HEK293T (cell line): ENCODE results near the gene CILP2.

Source experiments
- CTCF ChIA-PET: fragments of 350-600 bp; formaldehyde crosslinking; extraction: SDS; loops from one replicate; lab custom pipeline; 2021; ENCODE audit warnings: antibody characterized with exemption, inconsistent platforms; lab: Yijun Ruan, JAX
- POLR2A ChIA-PET: fragments of 350-600 bp; formaldehyde crosslinking; extraction: SDS; loops from one replicate; lab custom pipeline; 2020; ENCODE audit warnings: antibody characterized with exemption, inconsistent platforms; lab: Yijun Ruan, JAX
- DNase-seq: peaks from one replicate; pipeline ENCODE4 v3.0.0; 2012; ENCODE audit warnings: mixed read lengths; ENCODE audit errors: extremely low spot score
- ARNT ChIP-seq: fragments of 450-650 bp; IDR thresholded peaks from 2 replicates; pipeline ENCODE4 v1.6.1; 2017; ENCODE audit warnings: mild to moderate bottlenecking
- BHLHE40 ChIP-seq: fragments of 450-650 bp; IDR thresholded peaks from 2 replicates; pipeline ENCODE4 v1.6.1; 2016; ENCODE audit warnings: mild to moderate bottlenecking, moderate library complexity, borderline replicate concordance
- CTBP1 ChIP-seq: fragments of 450-650 bp; IDR thresholded peaks from 2 replicates; pipeline ENCODE4 v1.6.1; 2016; ENCODE audit warnings: borderline replicate concordance
- ELF4 ChIP-seq: fragments of 450-650 bp; IDR thresholded peaks from 2 replicates; pipeline ENCODE4 v1.6.1; 2017; ENCODE audit warnings: antibody characterized with exemption
- FOXA1 ChIP-seq: fragments of 450-650 bp; IDR thresholded peaks from 2 replicates; pipeline ENCODE4 v1.6.1; 2016; ENCODE audit warnings: mild to moderate bottlenecking
- FOXK2 ChIP-seq: fragments of 450-650 bp; IDR thresholded peaks from 2 replicates; pipeline ENCODE4 v1.6.1; 2016; ENCODE audit warnings: mild to moderate bottlenecking
- FOXM1 ChIP-seq: fragments of 450-650 bp; IDR thresholded peaks from 2 replicates; pipeline ENCODE4 v1.6.1; 2017; ENCODE audit warnings: mild to moderate bottlenecking, borderline replicate concordance
- HDGF ChIP-seq: fragments of 450-650 bp; IDR thresholded peaks from 2 replicates; pipeline ENCODE4 v1.6.1; 2017; ENCODE audit warnings: antibody characterized with exemption, borderline replicate concordance
- L3MBTL2 ChIP-seq: fragments of 450-650 bp; conservative IDR thresholded peaks from 2 replicates; pipeline ENCODE4 v1.6.1; 2016; ENCODE audit warnings: mild to moderate bottlenecking
- LEF1 ChIP-seq: fragments of 450-650 bp; IDR thresholded peaks from 2 replicates; pipeline ENCODE4 v1.6.1; 2017; ENCODE audit warnings: mild to moderate bottlenecking, borderline replicate concordance
- NFRKB ChIP-seq: fragments of 450-650 bp; IDR thresholded peaks from 2 replicates; pipeline ENCODE4 v1.6.1; 2016; ENCODE audit warnings: mild to moderate bottlenecking, moderate library complexity
- SP1 ChIP-seq: fragments of 450-650 bp; IDR thresholded peaks from 2 replicates; pipeline ENCODE4 v1.6.1; 2017
- SUZ12 ChIP-seq: fragments of 450-650 bp; IDR thresholded peaks from 2 replicates; pipeline ENCODE4 v1.6.1; 2016; ENCODE audit warnings: mild to moderate bottlenecking
- TARDBP ChIP-seq: fragments of 450-650 bp; IDR thresholded peaks from 2 replicates; pipeline ENCODE4 v1.6.1; 2016
- ZNF384 ChIP-seq: fragments of 450-650 bp; IDR thresholded peaks from 2 replicates; pipeline ENCODE4 v1.6.1; 2016
- TF ChIP-seq, protein P1 (sequence below): fragments of 450-650 bp; IDR thresholded peaks from 2 replicates; pipeline ENCODE4 v1.6.1; 2016

CILP2 gene

GRCh38 chr19:19579533-19580361 is 41.7 kb downstream of the CILP2 start:
- CTCF ChIA-PET: no interaction called here
- TF ChIP-seq, protein P1, sequence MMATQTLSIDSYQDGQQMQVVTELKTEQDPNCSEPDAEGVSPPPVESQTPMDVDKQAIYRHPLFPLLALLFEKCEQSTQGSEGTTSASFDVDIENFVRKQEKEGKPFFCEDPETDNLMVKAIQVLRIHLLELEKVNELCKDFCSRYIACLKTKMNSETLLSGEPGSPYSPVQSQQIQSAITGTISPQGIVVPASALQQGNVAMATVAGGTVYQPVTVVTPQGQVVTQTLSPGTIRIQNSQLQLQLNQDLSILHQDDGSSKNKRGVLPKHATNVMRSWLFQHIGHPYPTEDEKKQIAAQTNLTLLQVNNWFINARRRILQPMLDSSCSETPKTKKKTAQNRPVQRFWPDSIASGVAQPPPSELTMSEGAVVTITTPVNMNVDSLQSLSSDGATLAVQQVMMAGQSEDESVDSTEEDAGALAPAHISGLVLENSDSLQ: no peak
- TF ChIP-seq SUZ12 (no peak), NFRKB (no peak), SP1 (no peak), ARNT (no peak), BHLHE40 (no peak), FOXM1 (no peak), ELF4 (no peak), FOXA1 (no peak), HDGF (no peak), L3MBTL2 (no peak), CTBP1 (no peak), FOXK2 (no peak), ZNF384 (no peak), LEF1 (no peak), TARDBP (no peak)
- POLR2A ChIA-PET: no interaction called here
- no peak for DNase-seq

DNA sequence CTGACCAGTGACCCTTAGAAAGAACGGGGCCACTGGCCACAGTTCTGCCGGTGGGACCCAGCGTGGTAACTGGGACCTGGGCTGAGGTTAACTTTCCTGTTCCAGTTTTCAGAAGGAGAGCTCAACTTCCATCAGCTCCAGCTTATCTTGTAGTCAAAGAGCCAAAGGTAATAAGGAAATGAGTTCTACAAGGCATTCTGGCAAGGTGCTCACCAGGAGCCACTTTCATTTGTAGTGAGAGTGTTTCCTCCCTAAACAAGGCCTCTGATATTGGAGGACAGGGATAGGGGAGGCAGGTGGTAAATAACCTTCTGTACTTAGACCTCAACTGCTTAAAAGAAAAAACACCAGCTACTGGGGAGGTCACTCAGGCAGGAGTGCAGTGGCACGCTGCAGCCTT is 42.4 kb downstream of the CILP2 start:
- POLR2A ChIA-PET: no interaction called here
- CTCF ChIA-PET: interaction anchor here (0.7 kb wide), 1 partner anchor 26 kb away, joined by 3 read pairs; no protein-coding TSS in a partner anchor
- no peak for DNase-seq
- TF ChIP-seq, protein P1: no peak
- no peak for TF ChIP-seq HDGF
- no peak for TF ChIP-seq SP1
- no peak for TF ChIP-seq SUZ12
- TF ChIP-seq BHLHE40: no peak
- no peak for TF ChIP-seq LEF1
- no peak for TF ChIP-seq CTBP1
- no peak for TF ChIP-seq FOXM1
- no peak for TF ChIP-seq ELF4
- TF ChIP-seq ARNT: no peak
- no peak for TF ChIP-seq FOXK2
- TF ChIP-seq L3MBTL2: no peak
- TF ChIP-seq FOXA1: no peak
- no peak for TF ChIP-seq TARDBP

GRCh38 chr19:19581391-19581790 is 43.3 kb downstream of the CILP2 start:
- CTCF ChIA-PET: interaction anchor here (0.6 kb wide), 1 partner anchor 9 kb away, joined by 3 read pairs; no protein-coding TSS in a partner anchor
- TF ChIP-seq TARDBP: no peak
- no peak for TF ChIP-seq ZNF384
- no peak for TF ChIP-seq SUZ12
- no peak for TF ChIP-seq HDGF
- no peak for TF ChIP-seq BHLHE40
- no peak for TF ChIP-seq NFRKB
- TF ChIP-seq FOXM1: no peak
- TF ChIP-seq ELF4: no peak
- TF ChIP-seq, protein P1: no peak
- POLR2A ChIA-PET: no interaction called here
- DNase-seq: no peak

GRCh38 chr19:19582471-19582870 is 44.4 kb downstream of the CILP2 start:
- CTCF ChIA-PET: no interaction called here
- POLR2A ChIA-PET: no interaction called here

DNA sequence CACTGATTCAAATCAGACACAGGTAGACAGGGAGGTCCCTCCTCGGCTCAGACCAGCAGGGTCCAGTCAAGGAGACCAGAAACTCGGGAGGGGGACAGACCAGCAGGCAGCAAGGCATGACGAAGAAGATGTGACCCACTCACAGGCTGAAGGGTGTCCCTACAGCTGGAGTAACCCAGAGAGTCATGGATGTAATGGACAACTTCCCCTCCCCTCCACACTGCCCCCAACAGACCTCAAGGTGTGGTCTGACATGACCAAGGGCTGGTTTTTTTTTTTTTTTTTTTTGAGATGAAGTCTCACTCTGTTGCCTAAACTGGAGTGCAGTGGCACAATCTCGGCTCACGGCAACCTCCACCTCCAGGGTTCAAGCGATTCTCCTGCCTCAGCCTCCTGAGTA is 46.3 kb downstream of the CILP2 start:
- TF ChIP-seq HDGF (no peak), FOXM1 (no peak)
- TF ChIP-seq, protein P1: no peak
- ChIA-PET CTCF (interaction anchor here (0.6 kb wide), 1 partner anchor 19 kb away, joined by 4 read pairs; no protein-coding TSS in a partner anchor), POLR2A (no interaction called here)
- no peak for DNase-seq

More at GRCh38 chr19:19582471-19582870, 44.4 kb downstream of the CILP2 start:
- TF ChIP-seq SUZ12 (no peak), NFRKB (no peak), ELF4 (no peak), CTBP1 (no peak), LEF1 (no peak), HDGF (no peak), BHLHE40 (no peak), FOXK2 (no peak), SP1 (no peak), FOXA1 (no peak), L3MBTL2 (no peak), FOXM1 (no peak), ARNT (no peak)
- TF ChIP-seq, protein P1: no peak
- no peak for DNase-seq
